Measurements from ENCODE around the gene MCCC1. TPM values are rescaled to one million over a fixed set of nuclear protein-coding genes. Genes with fewer than 3 reads are reported as not detected.
"Not testable (repeated sequence)": the region's sequence is repeated elsewhere in the genome, so short reads cannot be mapped to it uniquely, and the experiment has no call there.

The MCCC1 gene
- total and polyA plus RNA-seq, 8 donors = 16.5 to 83.9 (median 42.6) TPM

DNA sequence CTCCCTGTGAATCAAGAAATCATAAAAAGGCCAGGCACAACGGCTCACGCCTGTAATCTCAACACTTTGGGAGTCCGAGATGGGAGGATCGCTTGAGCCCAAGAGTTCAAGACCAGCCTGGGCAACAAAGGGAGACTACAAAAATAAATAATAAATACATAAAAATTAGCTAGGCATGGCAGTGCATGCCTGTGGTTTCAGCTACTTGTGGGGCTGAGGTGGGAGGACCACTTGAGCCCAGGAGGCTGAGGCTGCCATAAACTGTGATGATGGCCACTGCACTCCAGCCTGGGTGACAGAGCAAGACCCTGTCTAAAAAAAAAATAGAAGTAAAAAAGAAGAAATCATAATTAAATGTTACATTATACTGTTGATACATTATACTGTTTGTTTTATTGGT lies 91.0 kb downstream of the MCCC1 start:
- TF ChIP-seq CTCF (IDR thresholded peaks at IDR 0.05) (no peak), POLR2A (IDR thresholded peaks at IDR 0.05) (no peak), POLR2AphosphoS5 (IDR thresholded peaks at IDR 0.05) (no peak), EP300 (IDR thresholded peaks at IDR 0.05) (no peak)
- peaks cover 4 to 25% (median 15%) of the 10 kb centered on the region in 4 donors for H3K36me3 ChIP-seq
- no peak overlapping the region for H3K4me3 ChIP-seq
- H3K9me3 ChIP-seq = no peaks in the 10 kb centered on the region
- intact Hi-C loops (cut with DNase I; ENCODE audit: low total_unique reads) = no loop called here
- H3K4me1 ChIP-seq = peaks cover 0 to 17% (median 8%) of the 10 kb centered on the region in 4 donors
- DNase-seq = no peak
- H3K27ac ChIP-seq = no peak overlapping the region
- no peaks in the 10 kb centered on the region for H3K27me3 ChIP-seq
- WGBS, 5 donors = 93 to 98% (median 97%) methylated on average over 4 of the region's 4 CpGs

GRCh38 chr3:183006396-183007002 lies 92.8 kb downstream of the MCCC1 start:
- 89 to 94% (median 90%) methylated on average over 10 of the region's 10 CpGs for WGBS, 5 donors
- peaks cover 0 to 11% (median 2%) of the 10 kb centered on the region in 4 donors for H3K36me3 ChIP-seq
- no peak overlapping the region for H3K27ac ChIP-seq
- intact Hi-C loops (cut with DNase I; ENCODE audit: low total_unique reads) = no loop called here
- H3K4me1 ChIP-seq = peaks cover 0 to 17% (median 8%) of the 10 kb centered on the region in 4 donors
- TF ChIP-seq POLR2A (IDR thresholded peaks at IDR 0.05) = no peak
- TF ChIP-seq POLR2AphosphoS5 (IDR thresholded peaks at IDR 0.05) = no peak
- no peak for TF ChIP-seq CTCF (IDR thresholded peaks at IDR 0.05)
- no peak for DNase-seq
- H3K27me3 ChIP-seq = no peaks in the 10 kb centered on the region
- H3K4me3 ChIP-seq = no peak overlapping the region
- no peaks in the 10 kb centered on the region for H3K9me3 ChIP-seq

DNA sequence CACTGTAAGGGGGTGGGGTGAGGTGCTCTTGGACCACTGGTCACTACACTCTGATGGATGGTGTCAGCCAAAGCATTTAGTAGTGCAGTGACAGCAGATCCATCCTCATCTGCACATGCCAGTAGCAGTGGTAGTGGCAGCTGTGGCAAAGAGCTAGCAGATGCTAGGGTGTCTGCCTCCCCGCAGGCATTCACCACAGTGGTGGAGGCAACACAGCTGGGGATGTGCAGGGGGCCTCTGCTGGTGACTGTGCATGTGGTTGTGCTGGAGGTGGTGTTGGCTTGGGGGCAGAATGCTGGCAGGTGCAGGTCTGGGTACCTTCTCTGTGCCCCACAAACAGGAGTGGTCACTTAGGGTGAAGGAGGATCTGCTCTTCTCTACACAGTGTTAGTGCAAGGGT lies 99.5 kb downstream of the MCCC1 start:
- intact Hi-C loops (cut with DNase I; ENCODE audit: low total_unique reads) = no loop called here
- DNase-seq = no peak
- TF ChIP-seq POLR2AphosphoS5 (IDR thresholded peaks at IDR 0.05) = no peak
- TF ChIP-seq CTCF (IDR thresholded peaks at IDR 0.05) = no peak
- TF ChIP-seq POLR2A (IDR thresholded peaks at IDR 0.05) = no peak
- TF ChIP-seq EP300 (IDR thresholded peaks at IDR 0.05) = no peak
- Histone ChIP-seq H3K9me3 (peaks cover 0 to 8% (median 3%) of the 10 kb centered on the region in 4 donors), H3K4me1 (no peaks in the 10 kb centered on the region), H3K27me3 (no peaks in the 10 kb centered on the region), H3K36me3 (no peaks in the 10 kb centered on the region), H3K27ac (no peak overlapping the region), H3K4me3 (no peak overlapping the region)
- 40 to 94% (median 76%) methylated on average over 1 of the region's 1 CpG for WGBS, 5 donors

DNA sequence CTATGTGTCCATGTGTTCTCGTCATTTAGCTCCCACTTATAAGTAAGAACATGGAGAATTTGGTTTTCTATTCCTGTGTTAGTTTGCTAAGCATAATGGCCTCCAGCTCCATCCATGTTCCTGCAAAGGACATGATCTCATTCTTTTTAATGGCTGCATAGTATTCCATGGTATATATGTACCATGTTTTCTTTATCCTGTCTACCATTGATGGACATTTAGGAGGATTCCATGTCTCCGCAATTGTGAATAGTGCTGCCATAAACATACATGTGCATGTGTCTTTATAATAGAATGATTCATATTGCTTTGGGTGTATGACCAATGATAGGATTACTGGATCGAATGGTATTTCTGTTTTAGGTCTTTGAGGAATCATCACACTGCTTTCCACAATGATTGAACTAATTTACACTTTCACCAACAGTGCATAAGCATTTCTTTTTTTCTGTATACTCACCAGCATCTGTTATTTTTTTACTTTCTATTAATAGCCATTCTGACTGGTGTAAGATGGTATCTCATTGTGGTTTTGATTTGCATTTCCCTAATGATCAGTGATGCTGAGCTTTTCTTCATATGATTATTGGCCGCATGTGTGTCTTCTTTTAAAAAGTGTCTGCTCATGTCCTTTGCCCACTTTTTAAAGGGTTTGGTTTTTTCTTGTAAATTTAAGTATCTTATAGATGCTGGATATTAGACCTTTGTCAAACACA lies 105.7 kb downstream of the MCCC1 start:
- 92 to 95% (median 94%) methylated on average over 4 of the region's 4 CpGs for WGBS, 5 donors
- H3K9me3 ChIP-seq; H3K27me3 ChIP-seq; DNase-seq; H3K4me3 ChIP-seq; intact Hi-C loops (cut with DNase I; ENCODE audit: low total_unique reads); H3K36me3 ChIP-seq; H3K27ac ChIP-seq; H3K4me1 ChIP-seq: not testable (repeated sequence)

DNA sequence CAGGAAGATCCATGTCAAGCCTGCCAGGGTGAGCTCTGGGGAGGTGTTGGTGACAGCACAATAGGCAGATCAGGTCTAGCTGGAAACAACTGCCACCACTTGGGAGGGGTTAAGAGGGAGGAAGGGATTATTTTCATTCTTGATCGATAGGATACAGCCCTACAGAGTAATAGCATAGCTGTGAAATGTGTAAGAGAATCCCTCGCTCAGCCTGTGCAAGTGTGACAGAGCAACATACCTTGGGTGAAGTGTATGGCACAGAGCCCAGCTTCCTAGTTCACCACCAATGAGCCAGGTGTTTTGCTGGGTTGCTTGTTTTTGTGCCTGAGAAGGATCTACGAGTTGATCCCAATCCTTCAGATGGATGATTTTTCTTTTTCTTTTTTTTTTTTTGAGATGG lies 109.7 kb downstream of the MCCC1 start:
- Histone ChIP-seq H3K27ac (no peak overlapping the region), H3K9me3 (no peaks in the 10 kb centered on the region), H3K36me3 (no peaks in the 10 kb centered on the region), H3K4me3 (no peak overlapping the region), H3K27me3 (no peaks in the 10 kb centered on the region), H3K4me1 (no peaks in the 10 kb centered on the region)
- DNase-seq = no peak
- TF ChIP-seq POLR2A (IDR thresholded peaks at IDR 0.05) (no peak), CTCF (IDR thresholded peaks at IDR 0.05) (no peak), POLR2AphosphoS5 (IDR thresholded peaks at IDR 0.05) (no peak), EP300 (IDR thresholded peaks at IDR 0.05) (no peak)
- 51 to 71% (median 62%) methylated on average over 3 of the region's 3 CpGs for WGBS, 5 donors
- intact Hi-C loops (cut with DNase I; ENCODE audit: low total_unique reads) = no loop called here
